ENCODE data around the gene C1QL2.

C1QL2 gene

DNA sequence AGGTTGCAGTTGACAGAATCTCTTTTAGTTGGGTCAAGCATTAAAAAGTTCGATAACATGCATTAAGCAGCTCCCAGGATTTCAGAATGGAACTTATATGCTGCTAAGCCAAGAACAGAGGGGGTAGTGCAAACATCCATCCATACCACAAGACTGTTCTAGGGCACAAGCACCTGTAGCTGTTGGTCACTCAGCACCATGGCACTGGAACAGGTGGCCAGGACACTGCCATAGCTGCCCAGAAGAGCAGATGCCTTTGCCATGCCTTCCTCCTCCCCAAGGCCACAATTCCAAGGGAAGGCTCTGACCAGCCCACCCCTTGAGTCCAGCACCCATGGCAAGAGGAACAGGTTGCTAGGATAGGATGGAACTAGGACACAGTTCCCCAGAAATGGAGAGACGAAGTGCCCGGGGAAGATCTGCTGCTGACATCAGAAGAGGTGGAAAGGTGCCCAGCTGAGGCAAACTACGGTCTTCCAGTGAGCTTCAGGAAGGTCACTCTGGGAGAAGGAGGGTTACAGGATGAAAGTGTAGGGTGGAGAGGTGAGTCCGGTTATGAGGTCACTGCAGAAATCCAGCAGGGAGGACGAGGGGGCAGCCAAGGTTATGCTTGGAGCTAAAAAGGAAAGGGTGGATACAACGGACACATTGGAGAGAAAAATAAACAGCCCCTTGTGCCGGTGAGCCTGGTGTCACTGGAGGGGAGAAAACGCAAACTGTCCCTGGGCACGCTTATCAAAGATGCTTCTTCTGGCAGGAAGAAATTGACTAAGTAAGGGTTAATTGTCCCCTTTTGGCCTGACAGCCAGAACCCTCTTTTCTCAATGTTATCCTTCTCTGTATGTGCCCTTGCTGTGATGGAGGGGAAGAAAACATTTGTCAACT is 41.9 kb downstream of the C1QL2 start:
- TF ChIP-seq, protein P1, sequence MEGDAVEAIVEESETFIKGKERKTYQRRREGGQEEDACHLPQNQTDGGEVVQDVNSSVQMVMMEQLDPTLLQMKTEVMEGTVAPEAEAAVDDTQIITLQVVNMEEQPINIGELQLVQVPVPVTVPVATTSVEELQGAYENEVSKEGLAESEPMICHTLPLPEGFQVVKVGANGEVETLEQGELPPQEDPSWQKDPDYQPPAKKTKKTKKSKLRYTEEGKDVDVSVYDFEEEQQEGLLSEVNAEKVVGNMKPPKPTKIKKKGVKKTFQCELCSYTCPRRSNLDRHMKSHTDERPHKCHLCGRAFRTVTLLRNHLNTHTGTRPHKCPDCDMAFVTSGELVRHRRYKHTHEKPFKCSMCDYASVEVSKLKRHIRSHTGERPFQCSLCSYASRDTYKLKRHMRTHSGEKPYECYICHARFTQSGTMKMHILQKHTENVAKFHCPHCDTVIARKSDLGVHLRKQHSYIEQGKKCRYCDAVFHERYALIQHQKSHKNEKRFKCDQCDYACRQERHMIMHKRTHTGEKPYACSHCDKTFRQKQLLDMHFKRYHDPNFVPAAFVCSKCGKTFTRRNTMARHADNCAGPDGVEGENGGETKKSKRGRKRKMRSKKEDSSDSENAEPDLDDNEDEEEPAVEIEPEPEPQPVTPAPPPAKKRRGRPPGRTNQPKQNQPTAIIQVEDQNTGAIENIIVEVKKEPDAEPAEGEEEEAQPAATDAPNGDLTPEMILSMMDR (conservative IDR thresholded peaks at IDR 0.05; ENCODE audit: low read length), result no peak
- H3K4me3 ChIP-seq (ENCODE audit: low read length), result no peak overlapping the region
- no peak for DNase-seq (ENCODE audit: low read depth)

DNA sequence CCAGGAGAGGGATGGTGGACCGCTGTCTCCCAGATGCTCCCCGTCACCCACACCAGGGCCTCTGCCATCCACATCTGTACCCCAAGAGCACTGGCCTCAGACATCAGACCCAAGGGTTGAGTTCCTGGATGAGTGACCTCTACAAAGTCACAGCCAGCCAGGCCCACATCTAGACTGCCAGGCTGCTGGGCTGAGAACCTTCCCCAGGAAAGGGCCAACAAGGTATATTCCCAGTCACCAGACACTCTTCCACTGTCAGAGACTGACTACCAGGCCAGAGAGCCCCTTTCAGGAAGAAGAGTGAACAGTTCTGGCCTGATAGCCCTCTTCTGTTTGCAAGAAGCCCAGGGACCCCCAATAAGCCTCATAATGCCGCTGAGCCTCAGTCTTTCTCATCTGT is 44.3 kb downstream of the C1QL2 start:
- no peak for DNase-seq (ENCODE audit: low read depth)
- TF ChIP-seq, protein P1 (conservative IDR thresholded peaks at IDR 0.05; ENCODE audit: low read length), result no peak
- H3K4me3 ChIP-seq (ENCODE audit: low read length), result no peak overlapping the region

DNA sequence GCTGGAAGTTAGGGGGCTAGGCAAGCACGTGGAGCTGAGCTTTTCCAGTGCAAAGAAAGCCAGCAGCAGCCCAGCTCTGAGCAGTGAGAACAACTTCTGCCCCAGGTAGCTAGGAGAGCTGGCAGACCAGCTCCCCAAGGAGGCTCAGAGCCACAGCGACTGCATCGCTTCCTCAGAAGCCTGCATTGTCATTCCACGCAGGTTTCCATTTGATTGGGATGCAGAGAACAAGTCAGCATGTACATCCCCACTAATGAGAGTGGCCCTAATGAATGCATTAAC is 45.1 kb downstream of the C1QL2 start:
- TF ChIP-seq, protein P1 (conservative IDR thresholded peaks at IDR 0.05; ENCODE audit: low read length), result no peak

DNA sequence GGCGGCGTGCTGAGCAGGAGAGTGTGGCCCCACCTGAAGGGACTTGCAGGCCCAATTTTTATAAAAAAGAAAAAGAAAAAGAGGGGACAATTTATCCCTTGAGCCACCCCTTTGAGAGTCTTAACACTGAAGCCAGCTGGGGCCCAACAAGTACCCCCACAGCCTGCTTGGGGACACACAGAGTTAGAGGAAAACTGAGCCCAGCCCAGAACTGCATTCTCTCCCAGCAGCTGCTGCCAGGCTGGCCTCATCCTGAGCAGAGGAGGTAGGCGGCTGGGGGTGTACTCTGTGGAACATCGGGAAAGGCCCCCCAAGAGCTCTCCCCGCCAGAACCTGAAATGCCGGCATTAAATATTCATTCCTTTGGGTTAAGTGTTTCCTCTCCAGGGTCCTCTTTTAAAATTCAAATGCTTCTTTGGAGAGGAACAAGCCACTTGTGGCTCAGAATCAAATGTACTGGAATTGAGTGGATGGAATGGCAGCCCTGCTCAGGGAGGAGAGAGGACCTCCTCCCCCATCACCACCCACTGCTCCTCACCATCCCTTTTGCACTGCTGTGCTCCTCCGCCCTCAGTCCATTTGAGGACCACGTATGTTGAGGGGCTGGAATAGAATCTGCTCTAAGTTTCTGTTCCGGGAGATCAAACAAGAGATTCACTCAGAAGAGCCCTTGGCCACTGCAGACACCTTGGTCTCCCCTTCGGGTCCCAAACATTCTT is 45.6 kb downstream of the C1QL2 start:
- no peak for DNase-seq (ENCODE audit: low read depth)

More for the DNA sequence above, 45.1 kb downstream of the C1QL2 start:
- no peak for DNase-seq (ENCODE audit: low read depth)
- H3K4me3 ChIP-seq (ENCODE audit: low read length), result no peak overlapping the region

DNA sequence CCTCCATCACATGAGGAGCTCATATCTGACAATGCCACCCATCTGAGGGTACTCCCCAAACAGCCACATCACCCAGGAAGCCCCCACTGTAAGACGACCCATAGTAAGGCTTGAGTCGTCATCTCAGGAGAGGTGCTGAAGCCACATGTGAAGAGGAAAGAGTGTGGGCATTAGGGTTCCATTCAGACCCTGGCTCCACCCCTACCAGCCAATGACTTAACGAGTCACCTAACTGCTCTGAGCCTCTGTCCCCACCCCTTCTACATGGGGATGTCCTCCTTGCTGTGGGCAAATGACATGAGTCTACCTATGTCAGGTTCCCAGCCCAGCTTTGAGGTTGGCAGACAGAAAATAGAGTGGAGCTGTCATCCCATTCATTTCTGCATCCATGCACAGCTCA is 46.3 kb downstream of the C1QL2 start:
- TF ChIP-seq, protein P1 (conservative IDR thresholded peaks at IDR 0.05; ENCODE audit: low read length), result no peak
- DNase-seq (ENCODE audit: low read depth), result no peak
- no peak overlapping the region for H3K4me3 ChIP-seq (ENCODE audit: low read length)

More for the DNA sequence above, 45.6 kb downstream of the C1QL2 start:
- H3K4me3 ChIP-seq (ENCODE audit: low read length), result no peak overlapping the region
- TF ChIP-seq, protein P1 (conservative IDR thresholded peaks at IDR 0.05; ENCODE audit: low read length), result no peak

DNA sequence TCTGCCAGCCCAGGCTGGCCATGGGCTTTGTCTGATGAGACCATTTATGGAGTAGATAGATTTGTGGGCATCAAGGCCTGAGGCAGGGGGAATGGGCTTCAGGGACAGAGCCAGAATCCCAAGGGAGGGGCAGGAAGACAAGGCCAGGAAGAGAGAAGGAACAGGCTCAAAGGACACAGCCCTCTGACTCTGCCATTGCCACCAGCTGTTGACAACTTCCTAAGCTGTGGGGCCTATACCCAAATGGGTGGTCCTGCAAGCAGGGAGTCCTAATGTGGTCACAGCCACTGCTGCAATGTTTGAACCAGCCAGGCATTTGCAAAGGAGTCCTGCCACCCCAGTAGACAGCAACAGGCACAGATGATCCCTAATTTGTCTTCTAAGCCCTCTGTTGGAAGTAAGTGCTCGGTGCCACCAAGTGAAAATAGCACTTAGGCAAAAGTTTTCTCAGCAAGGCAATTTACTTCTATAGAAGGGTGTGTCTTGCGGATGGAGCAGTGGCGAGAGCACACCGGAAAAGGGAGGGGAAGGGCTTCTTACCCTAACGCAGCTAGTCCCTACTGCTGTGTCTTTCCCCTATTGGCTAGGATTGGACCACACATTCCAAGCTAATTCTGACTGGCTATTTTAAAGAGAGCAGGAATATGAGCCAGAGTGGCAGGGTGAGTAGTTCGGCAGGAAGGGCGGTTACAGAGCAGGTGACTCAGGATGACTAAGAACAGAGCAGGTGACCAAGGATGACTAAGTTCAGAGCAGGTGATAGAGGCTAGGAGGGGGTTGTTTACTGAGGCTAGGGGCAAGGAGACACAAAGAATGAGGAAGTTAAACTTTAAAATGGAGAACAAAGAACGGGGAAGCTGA is 47.2 kb downstream of the C1QL2 start:
- no peak overlapping the region for H3K4me3 ChIP-seq (ENCODE audit: low read length)
- TF ChIP-seq, protein P1 (conservative IDR thresholded peaks at IDR 0.05; ENCODE audit: low read length), result no peak
- no peak for DNase-seq (ENCODE audit: low read depth)
